Esophagus squamous epithelium (tissue), 4 donors: ENCODE measurements around the gene PPP1R9A.

Experiments
- POLR2A ChIP-seq, 4 donors: fragments of 450-650 bp; IDR thresholded peaks; one replicate each; pipeline ENCODE4 v1.6.1; 2017; ENCODE audit warnings: antibody characterized with exemption in 4 of 4, mild to moderate bottlenecking in 4 of 4, moderate library complexity in 3 of 4
- TF ChIP-seq, protein P1 (sequence below), 6 experiments: fragments of 450-650 bp in 4 of 6; fragments of 200-600 bp in 2 of 6; sonication (generic) in 2 of 6; IDR thresholded peaks; one replicate each; pipeline ENCODE4 v1.5.1; 2016 to 2019; ENCODE audit warnings: antibody characterized with exemption in 6 of 6, mild to moderate bottlenecking in 4 of 6, moderate library complexity in 4 of 6

- TF ChIP-seq, protein P1, sequence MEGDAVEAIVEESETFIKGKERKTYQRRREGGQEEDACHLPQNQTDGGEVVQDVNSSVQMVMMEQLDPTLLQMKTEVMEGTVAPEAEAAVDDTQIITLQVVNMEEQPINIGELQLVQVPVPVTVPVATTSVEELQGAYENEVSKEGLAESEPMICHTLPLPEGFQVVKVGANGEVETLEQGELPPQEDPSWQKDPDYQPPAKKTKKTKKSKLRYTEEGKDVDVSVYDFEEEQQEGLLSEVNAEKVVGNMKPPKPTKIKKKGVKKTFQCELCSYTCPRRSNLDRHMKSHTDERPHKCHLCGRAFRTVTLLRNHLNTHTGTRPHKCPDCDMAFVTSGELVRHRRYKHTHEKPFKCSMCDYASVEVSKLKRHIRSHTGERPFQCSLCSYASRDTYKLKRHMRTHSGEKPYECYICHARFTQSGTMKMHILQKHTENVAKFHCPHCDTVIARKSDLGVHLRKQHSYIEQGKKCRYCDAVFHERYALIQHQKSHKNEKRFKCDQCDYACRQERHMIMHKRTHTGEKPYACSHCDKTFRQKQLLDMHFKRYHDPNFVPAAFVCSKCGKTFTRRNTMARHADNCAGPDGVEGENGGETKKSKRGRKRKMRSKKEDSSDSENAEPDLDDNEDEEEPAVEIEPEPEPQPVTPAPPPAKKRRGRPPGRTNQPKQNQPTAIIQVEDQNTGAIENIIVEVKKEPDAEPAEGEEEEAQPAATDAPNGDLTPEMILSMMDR (IDR thresholded peaks at IDR 0.05), result no peak
- no peak for TF ChIP-seq POLR2A (IDR thresholded peaks at IDR 0.05)
These were observed 9.9 kb upstream of the PPP1R9A start for GRCh38 chr7:94897541-94897940.
